ENCODE data around the gene SYNE1. TPM values are rescaled to one million over a fixed set of nuclear protein-coding genes. Genes with fewer than 3 reads are reported as not detected.

SYNE1 gene
- total and polyA plus RNA-seq, 7 donors, result 6.0 to 74.6 (median 16.5) TPM

GRCh38 chr6:152094992-152095592 lies 542.1 kb downstream of the SYNE1 start:
- intact Hi-C loops (cut with DNase I), result loop anchor here in 1 of 2 donors (10.0 kb wide), 1 partner anchor 290 kb away; the partner anchor contains the start of gene ESR1
- WGBS, 3 donors, result 51 to 71% (median 59%) methylated on average over 3 of the region's 3 CpGs
- H3K4me3 ChIP-seq, result no peak overlapping the region
- H3K4me1 ChIP-seq, result peaks cover 57% of the 10 kb centered on the region
- DNase-seq (peak; percentile 84 to 91), ATAC-seq (peak; percentile 92 to 94 (median 93))
- H3K36me3 ChIP-seq (ENCODE audit: insufficient read depth in 1 of 2, low read depth in 1 of 2), result no peaks in the 10 kb centered on the region
- peak overlapping the region; percentile 71 for H3K27ac ChIP-seq
- TF ChIP-seq CTCF (IDR thresholded peaks at IDR 0.05), result no peak
- H3K27me3 ChIP-seq (ENCODE audit: insufficient read depth in 3 of 3, low read length in 2 of 3), result no peaks in the 10 kb centered on the region
- no peaks in the 10 kb centered on the region for H3K9me3 ChIP-seq

GRCh38 chr6:152094276-152094675 lies 542.9 kb downstream of the SYNE1 start:
- TF ChIP-seq CTCF (IDR thresholded peaks at IDR 0.05), result no peak
- H3K4me3 ChIP-seq, result no peak overlapping the region
- no peaks in the 10 kb centered on the region for H3K27me3 ChIP-seq (ENCODE audit: insufficient read depth in 3 of 3, low read length in 2 of 3)
- no peak for ATAC-seq
- no peaks in the 10 kb centered on the region for H3K9me3 ChIP-seq
- no peak for DNase-seq
- intact Hi-C loops (cut with DNase I), result loop anchor here in 1 of 2 donors (10.0 kb wide), 1 partner anchor 289 kb away; the partner anchor contains the start of gene ESR1
- H3K36me3 ChIP-seq (ENCODE audit: insufficient read depth in 1 of 2, low read depth in 1 of 2), result no peaks in the 10 kb centered on the region
- WGBS, 3 donors, result 96 to 97% (median 96%) methylated on average over 4 of the region's 4 CpGs
- H3K27ac ChIP-seq, result peak overlapping the region; percentile 36
- H3K4me1 ChIP-seq, result peaks cover 54% of the 10 kb centered on the region

GRCh38 chr6:152093711-152094110 lies 543.5 kb downstream of the SYNE1 start:
- no peak for TF ChIP-seq CTCF (IDR thresholded peaks at IDR 0.05)
- Histone ChIP-seq H3K4me1 (peaks cover 54% of the 10 kb centered on the region), H3K9me3 (no peaks in the 10 kb centered on the region), H3K36me3 (ENCODE audit: insufficient read depth in 1 of 2, low read depth in 1 of 2) (no peaks in the 10 kb centered on the region), H3K27ac (peak overlapping the region; percentile 36), H3K27me3 (ENCODE audit: insufficient read depth in 3 of 3, low read length in 2 of 3) (no peaks in the 10 kb centered on the region), H3K4me3 (no peak overlapping the region)
- no peak for ATAC-seq
- intact Hi-C loops (cut with DNase I), result loop anchor here in 1 of 2 donors (10.0 kb wide), 1 partner anchor 289 kb away; the partner anchor contains the start of gene ESR1
- DNase-seq, result no peak
- WGBS, 3 donors, result 53 to 78% (median 56%) methylated on average over 6 of the region's 6 CpGs

- Histone ChIP-seq H3K4me1 (peaks cover 46% of the 10 kb centered on the region), H3K27me3 (ENCODE audit: insufficient read depth in 3 of 3, low read length in 2 of 3) (no peaks in the 10 kb centered on the region), H3K4me3 (no peak overlapping the region), H3K9me3 (no peaks in the 10 kb centered on the region), H3K27ac (no peak overlapping the region), H3K36me3 (ENCODE audit: insufficient read depth in 1 of 2, low read depth in 1 of 2) (no peaks in the 10 kb centered on the region)
- 70 to 86% (median 79%) methylated on average over 4 of the region's 4 CpGs for WGBS, 3 donors
- ATAC-seq (no peak), DNase-seq (no peak)
- intact Hi-C loops (cut with DNase I), result loop anchor here (2.0 to 10.0 kb wide), 2 partner anchors 21 to 287 kb away; partner anchors contain the start of gene ESR1 (in 1 of the 2)
- no peak for TF ChIP-seq CTCF (IDR thresholded peaks at IDR 0.05)
Measured at GRCh38 chr6:152091851-152092341, 545.3 kb downstream of the SYNE1 start.
